NCI-H446 treated with DMSO at 0.1 percent for 48 hours (cell line): ENCODE data around the gene FNDC7.
"Not testable (repeated sequence)": the region's sequence is repeated elsewhere in the genome, so short reads cannot be mapped to it uniquely, and the experiment has no call there.

ENCODE experiments used
- DNase-seq: peaks from one replicate; lab custom pipeline; 2025; lab: John Stamatoyannopoulos, UW

Gene FNDC7

DNA sequence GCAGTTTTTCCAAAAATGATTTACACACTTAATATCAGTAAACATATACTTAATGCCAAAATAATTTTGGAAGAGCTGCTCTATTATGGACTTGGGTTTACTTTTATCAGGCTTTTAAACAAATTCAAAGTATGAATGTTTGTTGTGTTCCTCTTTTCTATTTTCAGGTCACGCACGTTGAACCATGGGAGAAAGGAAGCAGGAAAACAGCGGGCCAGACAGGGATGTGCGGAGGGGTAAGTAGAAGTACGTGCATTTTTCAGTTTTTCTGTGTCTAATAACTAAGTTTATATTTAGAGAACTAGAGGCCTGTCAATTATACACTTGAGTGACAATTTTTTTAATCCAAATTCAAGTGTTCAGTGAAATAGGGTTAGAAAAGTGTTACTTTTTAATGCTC lies 17.2 kb upstream of the FNDC7 start:
- no peak for DNase-seq

DNA sequence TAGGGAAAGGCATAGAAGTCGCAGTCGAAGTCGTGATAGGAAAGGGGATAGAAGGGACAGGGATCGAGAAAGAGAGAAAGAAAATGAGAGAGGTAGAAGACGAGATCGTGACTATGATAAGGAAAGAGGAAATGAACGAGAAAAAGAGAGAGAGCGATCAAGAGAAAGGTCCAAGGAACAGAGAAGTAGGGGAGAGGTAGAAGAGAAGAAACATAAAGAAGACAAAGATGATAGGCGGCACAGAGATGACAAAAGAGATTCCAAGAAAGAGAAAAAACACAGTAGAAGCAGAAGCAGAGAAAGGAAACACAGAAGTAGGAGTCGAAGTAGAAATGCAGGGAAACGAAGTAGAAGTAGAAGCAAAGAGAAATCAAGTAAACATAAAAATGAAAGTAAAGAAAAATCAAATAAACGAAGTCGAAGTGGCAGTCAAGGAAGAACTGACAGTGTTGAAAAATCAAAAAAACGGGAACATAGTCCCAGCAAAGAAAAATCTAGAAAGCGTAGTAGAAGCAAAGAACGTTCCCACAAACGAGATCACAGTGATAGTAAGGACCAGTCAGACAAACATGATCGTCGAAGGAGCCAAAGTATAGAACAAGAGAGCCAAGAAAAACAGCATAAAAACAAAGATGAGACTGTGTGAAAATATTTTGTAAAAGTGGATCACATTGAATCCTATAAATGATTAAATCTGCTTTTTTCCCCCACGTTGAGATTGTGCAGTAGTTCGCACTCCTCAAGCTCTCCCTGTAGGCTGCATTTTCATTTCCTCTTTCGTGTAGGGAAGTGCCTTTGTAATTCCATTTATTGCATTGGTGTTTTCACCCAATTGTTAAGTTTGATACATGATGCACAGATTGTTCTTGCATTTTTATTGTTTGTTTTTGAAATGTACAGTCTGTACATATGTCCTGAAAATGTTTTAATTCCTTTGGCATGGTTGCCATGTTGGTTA lies 13.1 kb upstream of the FNDC7 start:
- no peak for DNase-seq

DNA sequence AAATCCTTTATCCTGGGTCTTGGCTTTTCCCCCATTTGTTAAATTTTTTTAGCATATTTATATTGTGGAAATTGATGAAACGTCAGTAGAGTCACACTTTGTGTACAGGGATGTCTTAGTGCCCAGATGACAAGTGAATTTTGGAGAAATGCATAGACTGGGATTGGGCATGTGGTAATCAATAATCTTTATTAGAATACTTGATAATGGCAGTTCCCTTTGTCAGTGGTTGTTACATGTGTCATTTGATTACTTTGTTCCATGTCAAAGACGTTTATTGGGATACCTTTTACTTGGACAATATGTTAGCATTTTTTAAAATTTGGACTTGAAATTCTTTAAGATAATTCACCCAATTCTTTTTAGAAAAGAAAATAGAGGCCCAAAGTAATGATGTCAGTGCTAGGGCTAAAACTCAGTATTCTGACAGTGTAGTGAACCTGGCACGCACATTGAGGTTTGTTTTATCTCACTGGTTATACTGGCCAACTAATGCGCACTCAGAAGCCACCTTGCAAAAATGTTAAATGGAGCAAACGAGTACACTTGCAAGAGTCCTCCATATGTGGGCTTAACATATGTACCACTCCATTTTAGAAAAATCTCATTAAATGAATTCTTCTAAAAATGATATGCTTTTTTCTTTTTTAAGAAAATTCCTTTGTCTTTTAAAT lies 11.4 kb upstream of the FNDC7 start:
- no peak for DNase-seq

DNA sequence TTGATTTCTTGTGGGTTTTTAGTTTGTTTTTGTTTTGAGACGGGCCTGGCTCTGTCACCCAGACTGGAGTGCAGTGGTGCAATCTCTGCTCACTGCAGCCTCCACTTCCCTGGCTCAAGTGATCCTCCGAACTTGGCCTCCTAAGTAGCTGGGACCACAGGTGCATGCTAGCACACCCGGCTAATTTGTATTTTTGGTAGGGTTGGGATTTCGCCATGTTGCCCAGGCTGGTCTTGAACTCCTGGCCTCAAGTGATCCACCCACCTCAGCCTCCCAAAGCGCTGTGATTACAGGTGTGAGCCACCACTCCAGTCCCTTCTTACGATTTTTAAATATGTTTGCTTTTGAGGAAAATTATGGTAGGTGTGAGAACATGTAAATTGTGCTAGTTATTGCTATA lies 10.6 kb upstream of the FNDC7 start:
- DNase-seq, result not testable (repeated sequence)

DNA sequence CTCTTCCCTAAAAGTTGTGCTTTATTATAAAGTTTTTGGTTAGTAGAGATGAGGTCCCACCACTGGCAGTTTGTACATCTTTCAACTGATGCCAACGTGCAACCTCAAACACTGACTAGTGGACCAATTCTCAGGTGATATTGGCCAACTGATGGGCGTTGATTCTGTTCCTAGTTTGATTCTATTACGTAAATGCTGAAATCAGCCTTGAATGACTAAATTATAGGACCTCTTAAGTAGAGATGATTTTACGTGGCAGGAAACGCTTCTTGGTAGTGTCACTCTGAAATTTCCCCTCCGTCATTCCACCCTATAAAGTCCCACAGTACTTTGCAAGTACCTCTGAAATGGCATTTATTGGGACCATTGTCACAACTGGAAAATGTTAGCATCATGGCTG lies 8.8 kb upstream of the FNDC7 start:
- DNase-seq, result no peak

DNA sequence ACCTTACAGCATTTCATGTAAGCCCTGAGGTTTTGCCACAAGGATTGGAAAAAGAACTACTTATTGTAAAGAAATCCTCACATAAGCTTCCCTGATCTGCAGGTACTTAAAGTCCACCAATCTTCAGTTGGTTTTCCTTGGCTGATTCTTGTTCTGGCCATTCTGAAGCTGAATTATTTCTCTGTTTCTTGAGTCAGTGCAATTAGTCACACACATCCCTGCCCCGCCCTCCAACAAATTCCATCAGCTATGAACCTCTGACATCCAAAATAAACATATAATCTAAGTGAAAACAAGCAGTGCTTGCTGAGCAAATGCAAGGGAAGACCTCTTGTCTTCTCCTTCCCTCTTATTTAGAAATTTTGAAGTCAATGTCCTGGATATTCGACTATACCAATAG lies 8.2 kb upstream of the FNDC7 start:
- no peak for DNase-seq

DNA sequence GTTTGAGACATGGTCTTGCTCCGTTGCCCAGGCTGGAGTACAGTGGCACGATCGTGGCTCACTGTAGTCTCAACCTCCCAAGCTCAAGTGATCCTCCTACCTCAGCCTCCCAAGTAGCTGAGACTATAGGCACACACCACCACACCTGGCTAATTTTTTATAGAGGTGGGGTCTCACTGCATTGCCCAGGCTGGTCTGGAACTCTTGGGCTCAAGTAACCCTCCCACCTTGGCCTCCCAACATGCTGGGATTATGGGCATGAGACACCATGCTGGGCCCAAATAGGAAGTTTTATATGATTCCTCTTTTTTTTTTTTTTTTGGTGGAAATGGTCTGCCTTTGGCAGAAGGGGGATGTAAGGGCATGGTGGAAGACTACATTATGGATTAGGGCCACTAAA lies 6.1 kb upstream of the FNDC7 start:
- DNase-seq, result no peak

DNA sequence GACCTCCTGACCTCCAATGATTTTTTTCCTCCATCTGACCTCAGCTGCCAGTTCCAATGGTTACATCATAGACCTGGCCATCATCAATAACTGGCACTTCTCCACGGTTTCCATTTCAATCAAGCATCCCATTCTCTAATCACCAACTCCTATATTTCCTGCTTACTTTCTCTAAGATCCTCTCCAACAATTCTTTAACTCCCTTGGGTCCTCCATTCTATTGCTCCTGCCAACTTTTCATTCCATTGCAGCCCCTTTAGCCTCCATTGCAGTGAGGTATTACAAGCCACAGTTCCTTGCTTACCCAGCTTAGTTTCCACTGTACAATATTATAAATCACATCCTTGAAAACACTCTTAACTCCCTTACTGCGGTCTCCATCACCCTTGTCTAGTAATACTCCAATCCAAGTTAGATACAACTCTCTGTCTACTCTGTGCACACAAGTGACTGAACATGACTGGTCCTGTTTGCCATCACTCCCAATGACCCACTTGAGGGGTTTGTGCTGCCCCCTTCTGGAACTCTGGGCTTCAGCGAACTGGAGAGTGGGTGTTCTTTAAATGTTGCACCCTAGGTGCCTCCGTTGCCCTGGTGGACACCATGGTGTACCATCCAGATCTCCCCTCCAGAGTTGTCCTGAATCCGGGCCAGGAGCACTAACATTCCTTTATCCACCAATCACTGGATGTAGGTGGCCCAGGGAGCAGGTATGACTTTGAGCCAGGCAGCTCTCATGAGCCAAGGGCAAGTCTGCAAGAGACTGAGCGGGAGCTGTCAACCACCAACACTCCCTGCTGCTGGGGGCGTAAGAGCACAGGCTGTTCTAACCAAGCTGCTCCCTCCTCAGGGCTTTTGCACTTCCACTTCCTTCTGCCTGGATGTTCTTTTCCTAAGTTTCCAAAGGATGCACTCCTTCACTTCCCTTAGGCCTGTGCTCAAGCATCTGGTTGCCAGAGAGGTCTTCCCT lies 3.7 kb upstream of the FNDC7 start:
- no peak for DNase-seq

DNA sequence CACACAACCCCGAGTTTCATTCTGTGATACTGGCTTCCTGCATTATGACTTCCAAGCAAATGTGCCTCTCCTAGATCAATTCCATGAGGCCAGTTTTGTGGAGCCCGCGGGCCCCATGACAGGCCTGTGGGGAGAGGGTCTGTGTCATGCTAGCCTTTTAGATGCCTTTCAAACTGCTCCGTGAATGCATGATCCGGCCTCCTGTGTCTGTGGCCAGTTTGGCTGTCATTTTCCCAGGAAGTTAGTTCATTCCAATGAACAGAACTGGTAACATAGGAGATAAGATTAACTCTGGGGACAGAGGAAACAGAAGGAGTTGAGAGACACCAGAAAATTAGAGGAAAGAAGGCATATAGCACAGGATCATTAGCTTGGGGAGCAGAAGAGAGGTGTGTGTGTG lies 3.2 kb downstream of the FNDC7 start:
- DNase-seq, result no peak

DNA sequence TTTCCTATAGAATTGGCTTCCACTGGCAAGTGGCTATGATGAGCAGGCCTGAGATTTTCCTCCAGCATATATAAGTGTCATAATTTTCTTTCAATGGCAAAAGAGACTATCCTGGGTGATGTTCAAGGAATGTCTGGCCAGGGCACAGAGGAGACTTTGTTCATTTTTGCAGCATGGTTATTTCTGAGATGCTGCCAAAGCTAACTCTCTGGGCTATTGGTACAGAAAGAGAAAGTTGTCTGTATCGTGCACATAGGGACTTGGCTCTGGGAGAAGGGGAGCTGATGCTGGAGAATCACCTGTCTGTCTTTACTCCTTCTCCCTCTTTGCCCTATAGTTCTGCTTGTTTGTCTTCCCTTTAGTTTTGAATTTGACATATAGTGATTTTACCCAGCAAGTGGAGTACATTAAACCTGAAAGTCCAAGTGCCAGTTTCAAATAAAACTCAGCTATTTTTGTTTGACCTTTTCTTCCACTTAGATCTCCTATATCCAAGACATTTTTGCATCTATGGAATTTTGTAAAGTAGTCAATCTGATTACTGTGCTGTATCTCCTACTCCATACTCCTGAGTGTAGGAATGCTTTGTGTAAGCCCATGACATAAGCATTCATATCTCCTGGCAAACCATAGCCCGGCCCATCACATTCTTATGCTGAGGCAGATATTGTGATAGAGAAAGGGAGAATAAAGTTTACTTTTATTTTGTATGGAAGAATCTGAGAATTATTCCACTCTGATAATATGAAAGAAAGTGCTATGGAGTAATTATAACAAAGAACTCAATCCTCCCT lies 3.9 kb downstream of the FNDC7 start:
- no peak for DNase-seq

DNA sequence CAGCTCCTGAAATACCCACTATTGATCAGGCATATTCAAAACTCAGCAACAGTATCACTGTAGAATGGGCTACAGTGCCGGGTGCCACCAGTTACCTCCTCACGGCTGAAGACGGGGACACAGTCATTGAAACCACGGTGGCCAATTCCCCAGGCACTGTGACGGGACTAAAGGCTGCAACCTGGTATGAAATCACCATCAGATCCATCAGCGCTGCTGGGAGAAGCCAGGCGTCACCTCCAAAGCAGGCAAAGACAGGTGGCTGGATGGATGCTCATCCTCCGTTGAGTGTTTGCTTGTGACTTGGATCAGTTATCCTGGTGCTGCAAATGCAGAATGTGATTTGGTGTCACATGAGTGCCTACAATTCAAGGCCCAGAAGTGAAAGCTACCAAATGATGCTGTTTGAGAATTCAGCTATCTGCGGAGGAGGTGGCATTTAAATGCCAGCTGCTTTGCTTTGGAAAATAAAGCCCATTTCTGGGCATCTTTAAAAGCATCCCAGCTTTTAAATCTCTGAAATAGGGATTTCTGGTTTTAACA lies 5.1 kb downstream of the FNDC7 start:
- DNase-seq, result no peak

DNA sequence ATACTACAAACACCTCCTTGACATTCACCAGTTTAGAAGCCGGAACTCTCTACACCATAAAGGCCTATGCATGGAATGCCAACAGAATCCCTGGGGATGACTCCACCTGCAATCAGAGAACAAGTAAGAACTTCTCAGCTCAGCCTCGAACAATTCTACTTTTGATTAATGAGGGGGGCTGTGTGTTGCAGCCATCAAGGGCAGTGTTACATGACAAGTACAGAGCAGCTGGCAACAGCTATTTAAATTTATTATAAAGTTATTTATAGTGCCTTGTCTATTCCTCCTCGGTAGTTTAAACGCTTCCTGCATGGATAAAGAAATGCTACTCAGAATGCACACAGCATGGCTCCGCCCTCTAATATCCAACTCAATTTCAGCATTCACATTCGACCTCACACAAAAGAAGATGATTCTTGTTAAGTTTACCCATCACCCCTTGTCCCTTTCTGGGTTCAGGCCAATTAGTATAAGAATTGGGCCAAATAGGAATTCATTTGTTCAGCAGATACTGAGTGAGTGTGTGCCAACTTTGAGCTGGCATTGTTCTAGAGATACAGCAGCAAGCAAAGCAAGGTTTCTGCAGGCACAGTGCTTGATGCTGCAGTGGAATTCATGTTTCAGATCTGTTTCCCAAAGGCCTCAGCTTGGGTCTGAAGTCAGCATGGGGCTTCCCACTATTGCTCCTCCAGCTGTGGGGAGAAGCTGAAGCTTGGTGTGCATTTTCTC lies 6.4 kb downstream of the FNDC7 start:
- DNase-seq, result no peak

DNA sequence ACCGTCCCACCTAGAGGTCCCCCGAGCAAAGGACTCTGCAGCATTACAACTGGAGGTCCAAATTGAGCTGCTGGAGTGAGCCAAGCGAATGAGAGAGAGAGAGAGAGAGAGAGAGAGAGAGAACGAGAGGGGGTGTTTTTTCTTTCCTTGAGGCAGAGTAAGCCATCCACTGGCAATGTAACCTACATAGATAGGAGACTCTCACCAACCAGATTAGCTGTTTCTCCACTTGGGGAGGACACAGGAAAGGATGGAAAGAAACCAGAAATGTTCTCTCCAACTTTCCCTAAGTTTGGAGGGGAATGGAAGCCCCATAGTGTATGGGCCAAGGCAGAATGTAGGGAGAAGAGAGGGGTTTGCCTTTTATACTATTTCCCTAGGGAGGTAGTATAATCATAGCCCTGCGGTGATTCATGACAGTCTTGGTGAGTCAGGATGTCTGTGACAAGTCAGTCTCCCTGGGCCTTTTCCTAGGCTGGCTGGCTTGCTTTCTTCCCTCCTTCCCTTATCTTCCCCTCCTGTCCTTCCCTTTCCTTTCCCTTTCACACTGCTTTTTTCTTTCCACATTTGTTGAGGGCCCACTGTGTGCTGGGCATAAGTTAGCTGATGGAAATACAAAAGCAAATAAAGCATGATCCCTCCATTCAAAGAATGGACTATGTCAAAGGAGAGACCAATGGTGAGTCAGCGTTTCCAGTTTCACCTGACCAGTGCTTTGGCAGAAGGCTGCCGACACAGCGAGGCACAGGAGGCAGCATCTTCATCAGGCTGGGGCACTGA lies 7.1 kb downstream of the FNDC7 start:
- no peak for DNase-seq

DNA sequence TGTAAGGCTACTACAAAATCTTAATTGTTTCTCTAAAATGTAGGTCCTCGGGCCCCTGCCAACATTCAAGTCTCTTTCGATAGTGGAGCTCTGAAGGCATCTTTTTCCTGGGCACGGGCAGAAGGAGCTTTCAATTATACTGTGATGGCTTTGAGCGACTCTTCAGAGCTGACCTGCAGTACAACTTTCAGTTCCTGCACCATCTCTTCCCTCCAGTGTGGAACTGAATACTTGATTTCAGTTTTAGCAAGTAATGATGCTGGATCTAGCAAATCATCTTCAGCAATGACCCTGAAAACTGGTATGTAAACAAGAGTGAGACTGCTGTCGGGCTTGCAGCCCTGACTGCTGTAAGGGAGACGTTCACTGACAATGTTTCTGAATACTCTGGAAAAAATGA lies 9.6 kb downstream of the FNDC7 start:
- DNase-seq, result no peak

DNA sequence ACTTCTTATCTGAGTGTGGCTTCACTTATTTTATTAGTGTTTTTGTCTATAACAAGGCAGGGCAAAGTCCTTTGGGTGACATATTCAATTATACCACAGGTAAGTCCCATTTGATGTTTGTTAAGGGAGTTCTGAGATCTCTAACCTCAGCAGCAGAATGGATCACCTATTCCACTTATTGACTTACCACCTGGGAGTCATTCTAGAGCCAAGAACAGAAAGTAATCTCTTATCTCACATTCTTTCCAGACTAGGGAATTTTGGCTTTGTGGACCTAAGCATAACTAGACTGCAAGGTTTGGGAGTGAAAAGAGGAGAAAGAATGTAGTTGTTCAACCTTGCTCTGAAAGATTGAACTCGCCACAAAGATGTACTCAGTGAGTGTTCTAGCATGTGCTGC lies 13.2 kb downstream of the FNDC7 start:
- no peak for DNase-seq

DNA sequence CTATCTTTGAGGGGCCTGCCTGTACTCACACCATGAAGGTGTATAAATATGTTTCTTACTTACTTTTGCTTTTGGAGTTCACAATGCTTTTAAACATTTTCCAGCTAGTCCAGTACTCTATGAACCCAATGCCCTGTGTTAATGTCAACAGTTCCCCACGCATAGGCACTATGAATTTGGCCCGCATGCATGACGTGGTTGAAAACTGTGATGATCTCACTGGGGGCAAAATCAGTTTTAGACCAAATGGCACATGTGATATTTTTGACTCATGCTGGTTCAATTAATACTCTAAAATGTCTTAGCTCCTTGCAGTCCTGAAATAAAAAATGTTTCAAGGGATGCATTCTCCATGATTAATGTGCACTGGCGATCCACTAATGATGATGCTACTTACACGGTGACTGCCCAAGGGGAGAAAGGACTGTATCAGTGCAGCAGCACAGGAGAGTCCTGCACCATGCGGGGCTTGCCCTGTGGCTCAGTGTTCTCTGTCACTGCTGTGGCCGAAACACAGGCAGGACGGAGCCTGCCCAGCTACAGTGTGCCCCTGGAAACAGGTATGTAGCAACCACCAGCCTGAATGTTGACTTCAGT lies 15.7 kb downstream of the FNDC7 start:
- DNase-seq, result no peak

DNA sequence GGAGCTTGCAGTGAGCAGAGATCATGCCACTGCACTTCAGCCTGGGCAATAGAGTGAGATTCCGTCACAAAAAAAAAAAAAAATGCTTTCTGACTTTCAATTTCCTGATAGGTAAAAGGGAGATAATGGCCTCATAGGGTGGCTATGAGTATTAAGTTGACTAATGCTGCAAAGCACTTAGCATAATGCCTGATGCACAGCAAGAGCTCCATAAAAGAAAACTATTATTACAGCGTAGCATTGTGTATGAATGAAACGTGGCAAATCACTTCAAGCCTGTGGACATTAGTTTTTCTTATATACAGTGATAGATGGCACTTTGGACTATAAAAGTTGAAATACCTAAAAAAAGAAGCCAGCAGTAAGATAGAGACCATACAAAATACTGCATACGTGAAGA lies 16.8 kb downstream of the FNDC7 start:
- no peak for DNase-seq

DNA sequence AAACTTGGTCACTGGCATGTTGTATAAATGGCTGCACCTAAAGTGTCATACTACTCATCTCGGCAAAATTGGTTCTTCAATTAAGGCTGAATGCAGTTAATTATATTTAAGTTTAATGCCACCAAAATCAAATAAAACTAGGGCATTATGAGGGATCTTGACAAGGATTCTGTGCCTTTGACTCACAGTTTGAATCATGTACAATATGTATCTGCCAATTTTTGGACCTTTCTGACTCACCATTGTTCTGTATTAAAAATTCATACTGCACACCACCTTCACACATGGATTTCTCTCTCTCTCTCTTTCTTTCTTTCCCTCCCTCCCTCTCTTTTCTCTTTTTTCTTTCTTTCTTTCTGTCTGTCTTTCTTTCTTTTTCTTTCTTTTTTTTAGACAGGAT lies 19.7 kb downstream of the FNDC7 start:
- no peak for DNase-seq

DNA sequence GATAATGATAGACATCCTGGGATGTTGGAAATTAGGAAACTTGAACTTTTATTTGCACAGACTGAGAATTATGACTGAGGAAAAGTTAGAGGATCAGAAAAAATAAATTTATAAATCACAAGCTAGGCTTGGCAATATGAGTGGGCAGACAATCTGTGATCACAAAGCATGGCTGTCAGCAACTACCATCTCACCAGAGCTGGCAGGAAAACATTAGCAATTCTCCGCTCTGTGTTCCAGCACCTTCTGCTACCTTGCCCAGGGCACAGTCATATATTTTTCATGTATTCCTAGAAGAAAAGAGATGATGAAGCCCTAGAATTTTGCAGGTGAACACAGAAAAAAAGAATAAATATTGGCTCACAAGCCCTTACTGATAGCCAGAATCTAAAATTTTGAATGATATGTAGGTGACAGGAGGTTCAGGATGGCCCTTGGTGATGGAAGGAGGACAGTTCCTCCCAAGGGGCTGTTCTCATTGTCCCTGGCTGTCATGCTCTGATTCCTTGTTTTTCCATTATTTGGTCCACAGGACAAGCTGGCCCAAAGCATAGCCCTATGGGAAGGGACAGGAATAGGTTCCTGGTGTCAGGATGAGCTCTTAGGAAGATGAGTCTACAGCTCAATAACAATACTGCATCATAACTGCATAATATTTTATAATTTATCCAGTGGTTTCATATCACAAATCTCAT lies 21.6 kb downstream of the FNDC7 start:
- DNase-seq, result no peak
